HG03342 (cell line): ENCODE data around the gene EYS.
"Not testable (repeated sequence)": the region's sequence is repeated elsewhere in the genome, so short reads cannot be mapped to it uniquely, and the experiment has no call there.

Experiments used
- ATAC-seq: cut with Tn5 transposase; IDR thresholded peaks from one replicate; pipeline ENCODE4 v1.9.1; 2021; ENCODE audit warnings: mild to moderate bottlenecking, moderate library complexity; ENCODE audit not compliant: unreplicated experiment

The EYS gene

DNA sequence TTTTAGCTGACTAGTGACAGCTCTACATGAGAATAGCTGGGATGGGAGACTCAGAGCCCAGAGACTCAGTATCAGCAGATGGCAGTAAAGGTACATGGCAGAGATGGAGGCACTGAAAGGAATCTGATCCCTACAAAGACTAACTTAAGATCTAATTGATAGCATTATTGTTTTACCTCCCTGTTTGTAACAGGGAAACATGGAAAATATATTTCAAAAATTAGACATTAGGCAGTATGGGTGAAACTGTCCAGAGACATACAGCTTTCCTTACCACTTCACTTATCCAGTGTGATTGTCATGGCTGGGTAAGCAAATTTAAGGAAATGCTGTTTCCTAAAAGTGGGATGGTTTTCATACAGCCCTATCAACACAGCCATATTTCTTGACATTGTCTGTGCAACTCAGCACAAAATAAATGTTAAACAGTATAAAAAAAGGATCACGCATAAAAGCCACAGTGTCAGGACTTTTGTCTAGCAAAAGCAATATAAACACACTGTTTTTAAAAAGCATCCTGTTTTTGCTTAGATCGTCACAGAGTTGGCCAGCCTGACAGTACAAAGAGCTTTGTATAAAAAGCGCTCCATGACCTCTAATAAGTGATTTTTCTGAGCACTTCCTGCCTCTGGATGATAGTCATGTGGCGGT is 1694.5 kb downstream of the EYS start:
- peak; percentile 49 for ATAC-seq

DNA sequence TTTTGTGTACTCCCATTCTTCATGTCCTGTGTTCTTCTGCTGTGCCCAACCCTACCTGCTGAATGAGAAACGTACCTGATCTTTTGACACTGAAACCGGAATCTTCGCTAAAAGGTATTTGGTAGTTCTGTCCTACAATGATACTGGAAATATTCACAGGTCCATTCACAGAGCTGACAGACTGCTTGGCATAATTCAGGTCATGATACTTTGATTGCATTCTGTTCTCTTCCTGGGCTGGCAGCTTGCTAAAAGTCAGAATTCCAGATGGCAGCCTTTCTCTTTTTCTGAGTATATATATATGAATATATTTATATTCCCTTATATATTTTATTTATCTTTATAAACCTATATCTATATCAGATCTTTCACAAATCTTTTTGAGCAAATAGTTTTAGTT is 1696.4 kb downstream of the EYS start:
- ATAC-seq, result no peak

DNA sequence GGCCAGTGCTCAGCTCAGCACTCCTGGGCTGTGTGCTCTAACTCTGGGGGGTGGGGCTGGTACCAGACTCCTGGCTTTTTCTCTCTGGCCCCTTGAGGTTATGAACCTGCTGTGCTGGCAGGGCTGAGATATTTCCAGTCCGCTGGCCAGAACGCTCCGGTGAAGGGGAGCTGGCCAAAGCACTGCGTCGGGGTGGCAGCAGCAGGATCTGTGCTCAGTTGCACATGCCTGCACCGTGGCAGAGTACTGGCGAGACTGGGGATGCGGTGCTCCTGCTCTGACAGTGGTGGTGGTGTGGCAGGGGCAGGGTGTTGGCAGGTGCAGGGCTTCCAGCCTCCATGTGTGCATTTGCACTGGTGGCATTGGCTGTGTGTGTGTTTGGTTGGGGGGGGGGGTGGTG is 1697.0 kb downstream of the EYS start:
- ATAC-seq, result no peak

DNA sequence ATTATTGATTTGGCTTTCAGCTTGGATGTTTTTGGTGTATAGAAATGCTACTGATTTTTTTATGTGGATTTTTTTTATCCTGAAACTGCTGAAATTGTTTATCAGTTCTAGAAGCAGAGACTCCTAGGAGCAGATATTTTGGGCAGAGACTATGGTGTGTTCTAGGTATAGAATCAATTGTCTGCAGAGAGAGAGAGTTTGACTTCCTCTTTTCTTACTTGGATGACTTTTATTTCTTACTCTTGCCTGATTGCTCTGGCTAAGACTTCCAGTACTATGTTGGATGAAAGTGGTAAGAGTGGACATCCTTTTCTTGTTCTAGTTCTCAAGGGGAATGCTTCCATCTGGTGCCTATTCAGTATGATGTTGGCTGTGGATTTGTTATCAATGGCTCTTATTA is 1700.8 kb downstream of the EYS start:
- no peak for ATAC-seq

DNA sequence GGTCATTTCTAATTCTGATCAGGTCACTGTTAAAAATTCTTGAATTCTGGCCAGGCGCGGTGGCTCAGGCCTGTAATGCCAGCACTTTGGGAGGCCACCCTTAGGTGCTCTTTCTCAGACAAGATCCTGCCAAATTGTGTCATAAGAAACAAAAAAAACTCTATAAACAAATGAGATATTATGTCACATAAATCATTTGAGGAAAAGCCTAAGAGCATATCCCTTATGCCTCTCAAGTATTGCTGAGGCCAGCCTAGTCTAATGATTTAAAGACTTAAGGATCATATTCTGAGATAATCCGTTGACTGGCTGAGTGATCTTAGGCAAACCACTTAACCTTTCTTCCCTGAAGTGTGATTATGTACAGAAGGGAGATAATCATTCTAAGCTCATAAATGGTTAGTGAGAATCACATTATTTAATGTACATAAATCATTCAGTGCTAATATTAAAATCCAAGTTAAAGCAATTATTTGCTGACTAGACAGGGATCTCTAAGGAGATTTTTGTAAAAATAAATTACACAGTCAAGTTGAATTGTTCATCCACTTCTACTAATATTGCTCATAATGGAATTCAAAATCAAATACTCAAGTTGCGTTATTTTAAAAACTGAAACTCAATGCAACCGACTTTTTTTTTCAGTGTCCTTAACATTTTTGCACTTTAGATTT is 1706.1 kb downstream of the EYS start:
- ATAC-seq, result no peak

DNA sequence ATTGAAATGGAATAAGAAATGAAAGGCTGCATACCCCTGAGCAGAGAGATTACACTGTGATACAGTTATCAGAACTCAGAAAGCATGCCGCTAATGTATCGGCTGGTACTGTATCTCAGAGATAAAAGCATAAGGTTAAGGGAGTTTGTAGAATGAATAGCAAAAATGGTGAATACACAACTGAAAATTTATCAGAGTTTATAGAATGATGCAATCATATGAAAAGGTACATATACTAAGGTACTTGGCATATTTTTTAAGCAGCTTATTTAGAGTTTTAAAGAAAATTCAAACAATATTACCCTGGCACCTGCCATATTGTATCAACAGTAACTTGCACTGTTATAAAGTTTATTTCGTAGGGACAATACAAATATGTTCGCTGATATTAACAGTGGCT is 1707.4 kb downstream of the EYS start:
- no peak for ATAC-seq

DNA sequence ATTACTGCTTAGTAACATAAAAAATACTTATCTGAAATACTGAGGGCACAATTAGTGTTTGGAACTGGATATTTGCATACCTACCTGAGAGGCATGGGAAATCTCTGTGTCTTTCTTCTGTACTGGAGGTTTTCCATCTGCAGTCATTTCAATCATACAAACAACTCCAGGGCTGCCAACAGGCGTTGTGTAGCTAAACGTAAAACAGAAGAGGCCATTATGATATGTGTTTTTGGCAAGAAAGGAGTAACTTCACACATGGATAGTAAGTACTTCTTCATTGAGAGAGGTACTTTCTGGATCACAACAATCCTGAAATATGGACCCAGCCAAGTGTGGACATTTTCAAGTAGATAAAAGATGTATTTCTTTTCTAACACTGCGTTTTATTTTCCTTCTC is 1708.0 kb downstream of the EYS start:
- no peak for ATAC-seq

DNA sequence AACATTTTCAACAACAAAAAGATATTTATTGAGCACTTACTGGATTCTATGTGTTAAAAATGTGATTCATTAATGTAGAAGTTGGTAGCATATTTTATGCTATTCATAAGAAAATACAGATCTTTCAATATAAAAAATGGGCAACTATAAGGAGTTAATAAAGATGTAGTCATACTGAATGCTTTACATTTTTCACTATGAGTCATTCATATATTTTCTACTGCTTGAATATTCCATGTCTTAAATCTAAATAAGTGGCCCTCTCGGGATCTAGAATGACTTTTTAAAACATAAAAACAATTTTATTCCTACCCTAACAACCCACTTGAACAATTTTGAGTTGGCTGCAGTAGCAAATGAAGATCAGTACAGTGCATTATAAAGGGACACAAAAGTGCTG is 1709.3 kb downstream of the EYS start:
- ATAC-seq, result no peak

DNA sequence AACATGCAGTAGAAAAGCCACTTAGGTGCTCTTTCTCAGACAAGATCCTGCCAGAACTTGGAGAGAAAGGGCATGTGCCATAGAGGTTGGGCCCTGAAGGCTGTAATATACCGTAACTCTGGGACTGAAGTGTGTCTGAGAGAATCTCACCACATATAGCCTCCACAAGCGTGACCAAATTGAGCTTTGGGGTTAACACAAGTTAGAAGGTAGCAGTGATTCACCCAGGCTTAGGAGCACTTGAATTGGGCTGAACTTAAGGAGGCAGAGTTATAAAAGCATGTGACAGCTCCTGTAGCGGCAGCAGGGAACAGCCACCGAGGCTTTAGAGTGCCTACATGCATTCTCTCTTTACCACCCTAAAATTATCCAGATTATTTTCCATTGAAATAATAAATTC is 1709.8 kb downstream of the EYS start:
- ATAC-seq, result no peak

DNA sequence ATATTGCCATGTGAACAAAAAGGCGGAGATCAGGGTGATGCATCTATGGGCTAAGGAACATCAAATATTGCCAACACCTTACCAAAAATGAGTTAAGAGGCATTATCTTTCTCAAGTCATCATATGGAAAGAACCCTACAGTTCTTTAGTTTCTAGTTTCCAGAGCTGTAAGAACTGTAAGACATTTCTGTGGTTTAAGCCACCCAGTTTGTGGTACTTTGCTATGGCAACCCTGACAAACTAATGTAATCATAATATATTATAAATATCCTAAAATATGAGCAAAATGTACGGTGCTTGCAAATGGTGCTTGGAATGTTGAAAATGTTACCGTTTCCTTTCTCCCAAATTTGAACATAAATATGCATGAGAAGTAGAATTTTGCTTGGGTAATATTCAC is 1721.8 kb downstream of the EYS start:
- no peak for ATAC-seq

DNA sequence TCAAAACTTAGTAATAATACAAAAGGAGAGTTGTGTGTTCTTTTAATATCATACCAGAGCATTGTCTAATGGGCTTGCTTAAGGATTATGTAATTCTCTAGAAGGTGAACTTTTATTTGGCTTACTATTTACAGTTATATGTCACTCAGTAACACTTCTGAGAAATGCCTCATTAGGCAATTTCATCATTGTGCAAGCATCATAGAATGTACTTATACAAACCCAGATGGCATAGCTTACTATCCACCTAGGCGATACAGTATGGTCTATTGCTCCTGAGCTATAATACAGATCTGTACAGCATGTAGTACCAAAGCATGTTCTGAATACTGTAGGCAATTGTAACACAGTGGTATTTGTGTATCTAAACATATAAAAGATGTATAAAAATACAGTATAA is 1731.3 kb downstream of the EYS start:
- ATAC-seq, result no peak

DNA sequence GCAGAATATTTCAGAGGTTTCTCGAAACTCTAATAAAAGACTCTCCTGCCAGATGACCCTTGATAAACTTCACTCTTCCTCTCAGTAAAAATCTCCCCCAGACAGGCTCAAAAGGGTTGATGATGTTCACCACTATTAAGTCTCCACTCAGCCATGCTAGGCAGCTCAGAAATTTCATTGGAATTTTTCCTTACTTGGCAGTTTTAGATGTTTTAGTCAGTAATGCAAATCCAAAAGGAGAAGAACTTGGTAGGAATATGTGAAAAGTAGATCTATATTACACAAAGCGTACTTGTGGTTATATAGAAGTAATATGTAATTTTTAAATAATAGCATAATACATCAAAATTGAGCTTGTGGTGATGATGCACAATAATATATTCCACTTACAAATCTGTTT is 1738.4 kb downstream of the EYS start:
- no peak for ATAC-seq

DNA sequence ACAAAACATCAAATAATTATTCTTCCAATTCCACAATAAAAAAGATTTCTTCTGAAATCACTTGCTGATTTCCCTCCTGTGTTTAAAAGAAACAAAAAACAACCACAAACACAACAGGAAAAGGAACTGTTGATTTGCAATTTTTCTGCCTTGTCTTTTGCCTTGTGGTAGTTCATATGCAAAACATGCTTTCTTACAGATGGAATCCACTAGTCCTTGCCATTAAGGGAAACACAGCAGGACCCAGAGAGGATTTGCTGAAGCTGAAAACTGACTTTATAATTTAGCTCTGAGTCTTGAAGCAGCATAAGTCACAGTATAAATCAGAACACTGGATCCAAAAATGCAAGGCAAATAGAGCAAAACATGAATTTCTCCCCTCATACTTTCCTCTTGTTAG is 1742.7 kb downstream of the EYS start:
- no peak for ATAC-seq

DNA sequence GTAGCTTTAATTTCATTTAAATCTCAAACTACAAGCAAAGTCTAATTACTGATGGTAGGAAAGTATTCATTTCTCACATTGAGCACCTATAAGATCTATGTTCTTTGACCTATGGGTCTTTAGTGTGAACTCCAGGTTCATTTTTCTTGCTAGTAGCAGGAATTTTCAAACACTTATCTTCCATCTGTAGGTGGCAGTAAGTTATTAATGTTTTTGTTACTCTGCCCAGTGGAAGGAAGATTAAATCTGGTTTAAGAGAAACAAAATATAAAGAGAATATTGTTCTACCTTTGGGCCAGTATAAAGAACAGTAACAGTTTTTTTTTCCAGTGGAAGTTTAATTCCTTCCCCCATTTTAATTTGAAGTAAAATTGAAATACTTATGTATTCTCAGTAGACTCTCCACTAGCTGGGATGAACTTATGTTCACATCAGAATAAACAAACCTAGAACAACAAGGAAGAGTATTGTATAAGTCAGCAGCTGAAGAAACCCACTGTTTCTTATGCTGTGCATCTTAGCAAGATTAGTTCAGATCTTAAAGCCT is 1743.2 kb downstream of the EYS start:
- no peak for ATAC-seq

DNA sequence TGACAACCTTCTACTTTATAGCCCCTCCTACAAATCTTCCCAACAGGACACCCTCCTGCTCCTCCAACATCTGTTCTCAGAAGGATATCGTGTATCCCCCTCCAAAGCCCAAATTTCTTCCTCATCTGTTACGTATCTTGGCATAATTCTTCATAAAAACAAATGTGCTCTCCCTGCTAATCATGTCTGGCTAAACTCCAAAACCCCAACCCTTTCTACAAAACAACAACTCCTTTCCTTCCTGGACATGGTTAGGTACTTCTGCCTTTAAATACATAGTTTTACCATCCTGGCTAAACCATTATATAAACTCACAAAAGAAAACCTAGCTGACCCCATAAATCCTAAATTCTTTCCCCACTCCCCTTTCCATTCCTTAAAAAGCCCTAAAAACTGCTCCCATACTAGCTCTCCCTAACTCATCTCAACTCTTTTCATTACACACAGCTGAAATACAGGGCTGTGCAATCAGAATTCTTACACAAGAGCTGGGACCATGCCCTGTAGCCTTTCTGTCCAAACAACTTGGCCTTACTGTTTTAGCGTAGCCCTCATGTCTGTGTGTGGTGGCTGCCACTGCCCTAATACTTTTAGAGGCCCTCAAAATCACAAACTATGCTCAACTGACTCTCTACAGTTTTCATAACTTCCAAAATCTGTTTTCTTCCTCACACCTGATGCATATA is 1753.5 kb downstream of the EYS start:
- ATAC-seq, result not testable (repeated sequence)

DNA sequence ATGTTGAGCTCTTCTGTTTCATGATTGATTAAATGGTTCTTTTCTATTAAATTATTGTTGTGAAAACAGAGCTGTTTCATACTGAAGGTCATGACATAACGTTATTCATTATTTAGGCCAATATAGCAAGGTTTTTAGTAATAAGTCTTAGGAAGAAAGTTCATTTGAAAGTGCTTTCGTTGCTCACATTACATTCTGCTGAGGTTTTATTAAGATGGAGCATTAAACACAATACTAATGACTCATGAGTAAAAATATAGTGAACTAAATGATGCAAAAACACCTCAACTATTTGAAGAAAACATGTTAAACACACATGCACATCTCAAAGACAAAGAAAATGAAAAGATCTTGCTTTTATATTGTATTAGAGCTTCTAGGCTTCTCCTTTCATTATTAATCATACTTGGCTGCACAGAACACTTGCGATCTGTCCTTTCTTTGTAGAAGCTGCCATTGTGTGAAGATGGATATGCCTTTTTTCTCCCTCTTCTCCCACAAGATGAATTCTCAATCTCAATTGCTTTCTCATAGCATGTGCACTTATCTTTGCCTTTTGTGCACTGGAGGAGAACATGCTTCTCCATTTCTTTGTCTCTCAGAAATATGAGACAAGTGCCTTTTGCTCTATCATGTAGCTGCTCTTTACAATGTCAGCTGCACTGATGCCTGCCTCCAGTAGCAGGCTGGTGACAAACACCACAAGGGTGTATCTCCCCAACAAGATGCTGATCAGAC is 1759.1 kb downstream of the EYS start:
- ATAC-seq, result no peak

DNA sequence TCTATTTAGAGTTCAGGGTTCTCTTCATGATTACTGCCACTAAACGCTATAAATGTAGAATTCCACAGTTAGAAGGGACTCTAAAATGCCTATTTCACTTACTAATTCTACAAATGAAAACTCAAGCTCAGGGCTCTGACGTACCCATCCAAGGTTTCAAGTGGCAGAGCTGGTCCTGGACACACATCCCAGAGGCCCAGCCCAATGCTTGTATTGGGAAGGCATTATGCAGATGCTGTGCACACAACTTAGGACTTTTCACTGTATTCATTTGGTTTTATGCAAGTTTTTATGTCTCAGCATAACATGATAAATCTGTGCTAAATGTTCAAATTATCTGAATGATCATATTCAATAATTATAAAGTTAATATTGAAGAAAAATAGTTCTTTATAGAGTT is 1761.0 kb downstream of the EYS start:
- ATAC-seq, result no peak

DNA sequence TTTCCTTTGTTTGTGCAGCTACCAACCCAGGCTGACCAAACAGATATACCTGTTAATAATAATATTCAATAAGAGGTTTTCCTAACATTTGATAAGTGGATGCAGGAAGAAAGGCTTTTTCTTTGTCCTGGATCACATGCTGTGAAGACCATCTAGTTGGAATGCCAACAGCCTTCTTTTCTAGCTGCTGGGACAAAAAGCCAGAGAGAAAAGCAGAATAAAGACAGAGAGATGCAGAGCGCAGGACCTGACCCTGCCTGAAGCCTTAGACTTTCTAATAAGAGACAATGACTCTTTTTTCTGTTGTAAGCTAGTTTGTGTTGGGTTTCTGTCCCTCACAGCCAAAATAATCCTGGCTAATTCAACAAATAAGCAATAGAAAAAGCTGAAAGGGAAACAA is 1763.2 kb downstream of the EYS start:
- no peak for ATAC-seq

DNA sequence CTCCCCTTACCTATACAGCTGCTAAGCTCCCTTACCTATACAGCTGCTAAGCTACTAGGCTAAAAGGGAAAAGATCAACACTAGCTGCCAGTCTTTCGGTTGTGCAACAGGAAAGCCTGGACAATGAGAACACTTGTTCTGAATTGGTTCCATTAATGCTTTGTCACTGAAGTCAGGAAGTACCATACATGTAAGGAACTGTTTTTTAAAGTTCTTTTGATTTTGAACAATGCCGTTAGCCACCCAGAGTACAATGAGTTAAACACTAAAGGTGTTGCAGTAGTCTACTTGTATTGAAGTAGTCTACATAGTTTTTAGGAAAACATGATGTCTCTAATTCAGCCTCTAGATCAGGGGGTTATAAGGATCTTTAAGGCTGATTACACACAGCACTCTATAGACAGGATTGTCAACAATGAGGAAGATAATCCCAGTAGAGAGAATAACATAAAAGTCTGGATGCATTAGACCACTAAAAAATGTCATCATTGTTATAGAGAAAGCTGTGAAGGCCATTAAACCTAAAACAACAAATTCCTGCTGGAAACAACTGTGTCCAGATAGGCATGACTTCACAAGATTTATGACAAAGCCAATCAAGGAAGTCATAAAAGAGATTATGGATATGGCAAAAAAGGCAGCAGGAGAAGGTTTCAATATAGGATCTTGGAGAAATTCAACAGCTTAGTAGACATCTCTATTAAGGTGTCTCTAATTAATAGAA is 1765.1 kb downstream of the EYS start:
- no peak for ATAC-seq

DNA sequence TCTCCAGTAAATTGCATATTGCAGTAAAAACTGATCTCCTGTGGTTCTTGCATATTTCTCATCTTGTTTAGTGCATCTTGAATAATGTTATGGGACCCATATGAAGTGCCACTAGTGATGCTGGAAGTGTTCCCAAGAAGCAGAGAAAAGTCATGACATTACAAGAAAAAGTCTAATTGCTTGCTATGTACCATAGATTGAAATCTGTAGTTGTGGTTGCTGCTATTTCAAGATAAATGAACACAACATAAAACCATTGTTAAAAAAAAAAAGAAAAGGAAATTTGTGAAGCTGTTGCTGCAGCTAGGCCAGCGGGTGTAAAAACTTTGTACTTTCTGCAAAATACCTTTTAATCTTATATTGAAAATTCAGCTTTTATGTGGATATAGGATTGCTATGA is 1767.0 kb downstream of the EYS start:
- ATAC-seq, result no peak

DNA sequence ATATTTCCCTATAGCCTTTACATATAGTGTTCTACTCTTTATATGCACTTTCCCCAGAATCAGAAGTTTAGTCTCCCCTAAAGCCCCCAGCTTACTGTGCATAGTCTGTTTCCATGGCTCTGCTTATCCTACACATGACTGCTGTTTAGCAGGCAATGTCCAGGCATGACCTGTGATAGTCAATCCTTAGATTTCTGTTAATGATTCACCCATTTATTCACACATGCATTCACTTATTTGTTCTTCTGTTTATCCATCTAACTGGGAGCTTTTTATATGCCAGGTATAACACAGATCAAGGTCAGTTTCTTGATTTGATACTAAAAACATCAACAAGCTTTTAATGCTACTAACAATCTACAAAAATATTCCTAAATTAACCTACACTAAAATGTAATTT is 1770.6 kb downstream of the EYS start:
- no peak for ATAC-seq
